GM06990 (cell line): ENCODE data around the gene SV2C.
A peak's percentile ranks its signal among the peaks of the same experiment; 100 is the strongest.
"Not testable (repeated sequence)": the region's sequence is repeated elsewhere in the genome, so short reads cannot be mapped to it uniquely, and the experiment has no call there.

ENCODE experiments used
- DNase-seq: peaks from one replicate; pipeline ENCODE4 v3.0.0-alpha.2; 2011; ENCODE audit not compliant: insufficient read length; ENCODE audit errors: extremely low read depth
- H3K27me3 ChIP-seq: replicated peaks from 2 replicates; pipeline ENCODE4 v1.6.0; 2011; ENCODE audit warnings: low read length; ENCODE audit not compliant: control insufficient read depth, insufficient read depth
- H3K36me3 ChIP-seq: 2 replicates; pipeline ENCODE4 v1.5.1; 2011; ENCODE audit warnings: low read length; ENCODE audit not compliant: control insufficient read depth, insufficient read depth
- H3K4me3 ChIP-seq: replicated peaks from 2 replicates; pipeline ENCODE4 v1.5.1; 2011; ENCODE audit warnings: low read depth, mild to moderate bottlenecking, control low read depth, low read length
- CTCF ChIP-seq: IDR thresholded peaks from 2 replicates; pipeline ENCODE4 v1.5.1; 2011; ENCODE audit warnings: low read length, control low read depth, mild to moderate bottlenecking, inconsistent platforms; ENCODE audit not compliant: insufficient read depth, poor library complexity, severe bottlenecking

The SV2C gene

GRCh38 chr5:76082772-76083554 is at the start of gene SV2C:
SV2C (plus strand) TSS chr5:76083383; CDS start chr5:76131751, 48,368 bp downstream.
- peak within 1 kb of the TSS; percentile 36 for H3K4me3 ChIP-seq
- no peaks in the 10 kb centered on the region for H3K36me3 ChIP-seq
- peak; percentile 47 for DNase-seq
- H3K27me3 ChIP-seq = peaks cover 2% of the 10 kb centered on the region; the same call in 1 of the 2 replicates
- TF ChIP-seq CTCF = no peak

- H3K4me3 ChIP-seq, H3K36me3 ChIP-seq, H3K27me3 ChIP-seq, DNase-seq: not testable (repeated sequence)
Measured at GRCh38 chr5:76037736-76038151, 45.4 kb upstream of the SV2C start.

GRCh38 chr5:76038212-76038611 is 45.0 kb upstream of the SV2C start:
- H3K4me3 ChIP-seq = no peak overlapping the region
- TF ChIP-seq CTCF = no peak
- H3K27me3 ChIP-seq = no peaks in the 10 kb centered on the region; the same call in 1 of the 2 replicates
- DNase-seq = no peak
- H3K36me3 ChIP-seq = no peaks in the 10 kb centered on the region

GRCh38 chr5:76040806-76041205 is 42.4 kb upstream of the SV2C start:
- DNase-seq = no peak
- Histone ChIP-seq H3K36me3 (no peaks in the 10 kb centered on the region), H3K27me3 (no peaks in the 10 kb centered on the region; the same call in 1 of the 2 replicates), H3K4me3 (no peak overlapping the region)
- TF ChIP-seq CTCF = no peak

- DNase-seq = no peak
- H3K4me3 ChIP-seq = no peak overlapping the region
- TF ChIP-seq CTCF = no peak
- H3K27me3 ChIP-seq = no peaks in the 10 kb centered on the region; the same call in 1 of the 2 replicates
- no peaks in the 10 kb centered on the region for H3K36me3 ChIP-seq
Measured at GRCh38 chr5:76041863-76042262, 41.3 kb upstream of the SV2C start.

GRCh38 chr5:76046741-76047140 is 36.4 kb upstream of the SV2C start:
- no peak for DNase-seq
- no peaks in the 10 kb centered on the region for H3K36me3 ChIP-seq
- no peak for TF ChIP-seq CTCF
- no peak overlapping the region for H3K4me3 ChIP-seq
- H3K27me3 ChIP-seq = no peaks in the 10 kb centered on the region; the same call in 1 of the 2 replicates
